HEK293 (cell line): ENCODE measurements around the gene PLEKHH2.
"Not testable (repeated sequence)": the region's sequence is repeated elsewhere in the genome, so short reads cannot be mapped to it uniquely, and the experiment has no call there.

Experiments used
- CTCF ChIA-PET: fragments of 350-600 bp; formaldehyde crosslinking; extraction: SDS; loops from one replicate; lab custom pipeline; 2021; ENCODE audit warnings: antibody characterized with exemption; lab: Yijun Ruan, JAX
- POLR2A ChIA-PET: fragments of 300-600 bp; formaldehyde crosslinking; extraction: SDS; loops from one replicate; lab custom pipeline; 2020; ENCODE audit warnings: antibody characterized with exemption, inconsistent platforms; lab: Yijun Ruan, JAX
- H3K27ac ChIP-seq: fragments of 200-500 bp; sonication (Bioruptor generic); 2 replicates; pipeline ENCODE4 v1.5.1; 2014; ENCODE audit warnings: low read depth, low read length, control low read depth, inconsistent platforms; ENCODE audit errors: extremely low read depth
- H3K36me3 ChIP-seq, 2 experiments: fragments of 200-500 bp in 1 of 2; sonication (Bioruptor generic) in 1 of 2; 1 replicate in 1 of 2; 2 replicates in 1 of 2; pipeline ENCODE4 v1.5.1; 2014 to 2017; ENCODE audit warnings: inconsistent platforms in 2 of 2, low read length in 2 of 2; ENCODE audit not compliant: control insufficient read depth in 2 of 2, insufficient read depth in 1 of 2
- H3K4me1 ChIP-seq: fragments of 200-500 bp; sonication (Bioruptor generic); 2 replicates; pipeline ENCODE4 v1.5.1; 2014; ENCODE audit warnings: mild to moderate bottlenecking, low read length, inconsistent platforms; ENCODE audit not compliant: control insufficient read depth, insufficient read depth
- H3K4me3 ChIP-seq: 2 replicates; pipeline ENCODE4 v1.5.1; 2011; ENCODE audit warnings: low read depth, mild to moderate bottlenecking, control low read depth, low read length, moderate library complexity
- H3K9me3 ChIP-seq: fragments of 200-500 bp; sonication (Bioruptor generic); 2 replicates; pipeline ENCODE4 v1.5.1; 2014; ENCODE audit warnings: low read depth, low read length, inconsistent platforms; ENCODE audit not compliant: control insufficient read depth, insufficient read depth
- BCL11B ChIP-seq: fragments of 450-650 bp; formaldehyde crosslinking; IDR thresholded peaks from 2 replicates; pipeline ENCODE4 v1.5.1; 2016; ENCODE audit warnings: low read depth, missing biosample characterization, missing genetic modification characterization
- FEZF1 ChIP-seq: fragments of 450-650 bp; formaldehyde crosslinking; IDR thresholded peaks from 2 replicates; pipeline ENCODE4 v1.5.1; 2016; ENCODE audit warnings: missing biosample characterization, missing genetic modification characterization
- HOXC10 ChIP-seq: sonication (generic); formaldehyde crosslinking; IDR thresholded peaks from 2 replicates; pipeline ENCODE4 v1.8.1; 2023; ENCODE audit warnings: mild to moderate bottlenecking, missing genetic modification reagents
- KLF9 ChIP-seq: fragments of 450-650 bp; formaldehyde crosslinking; IDR thresholded peaks from 2 replicates; pipeline ENCODE4 v1.5.1; 2016; ENCODE audit warnings: missing biosample characterization, missing genetic modification characterization, low read depth
- PRDM6 ChIP-seq: fragments of 450-650 bp; formaldehyde crosslinking; IDR thresholded peaks from 2 replicates; pipeline ENCODE4 v1.5.1; 2017; ENCODE audit warnings: missing biosample characterization, missing genetic modification characterization
- SETDB1 ChIP-seq: IDR thresholded peaks from one replicate; pipeline ENCODE4 v1.6.1; 2017; ENCODE audit warnings: mild to moderate bottlenecking, low read length, moderate library complexity, mixed read lengths; ENCODE audit not compliant: insufficient read length
- SP2 ChIP-seq: fragments of 450-650 bp; formaldehyde crosslinking; IDR thresholded peaks from 2 replicates; pipeline ENCODE4 v1.5.1; 2016; ENCODE audit warnings: missing biosample characterization, missing genetic modification characterization
- YY1 ChIP-seq: fragments of 450-650 bp; formaldehyde crosslinking; IDR thresholded peaks from 2 replicates; pipeline ENCODE4 v1.5.1; 2018; ENCODE audit warnings: missing biosample characterization, missing genetic modification characterization
- ZNF114 ChIP-seq: fragments of 450-650 bp; formaldehyde crosslinking; IDR thresholded peaks from 2 replicates; pipeline ENCODE4 v1.5.0; 2017; ENCODE audit warnings: missing biosample characterization, missing genetic modification characterization
- ZNF132 ChIP-seq: fragments of 450-650 bp; formaldehyde crosslinking; IDR thresholded peaks from 2 replicates; pipeline ENCODE4 v1.5.1; 2017; ENCODE audit warnings: missing biosample characterization, missing genetic modification characterization, borderline replicate concordance
- ZNF202 ChIP-seq: fragments of 450-650 bp; formaldehyde crosslinking; IDR thresholded peaks from 2 replicates; pipeline ENCODE4 v1.5.1; 2016; ENCODE audit warnings: missing biosample characterization, missing genetic modification characterization, borderline replicate concordance
- ZNF354C ChIP-seq: fragments of 450-650 bp; formaldehyde crosslinking; IDR thresholded peaks from 2 replicates; pipeline ENCODE4 v1.5.1; 2016; ENCODE audit warnings: missing biosample characterization, missing genetic modification characterization, low read depth, borderline replicate concordance
- ZNF549 ChIP-seq: fragments of 450-650 bp; IDR thresholded peaks from 2 replicates; pipeline ENCODE4 v1.5.1; 2018; ENCODE audit warnings: missing biosample characterization, missing genetic modification characterization, mild to moderate bottlenecking, inconsistent platforms, moderate library complexity
- ZNF677 ChIP-seq: fragments of 450-650 bp; IDR thresholded peaks from 2 replicates; pipeline ENCODE4 v1.5.0; 2018; ENCODE audit warnings: missing biosample characterization, mild to moderate bottlenecking, missing genetic modification characterization, moderate library complexity
- ZNF76 ChIP-seq: fragments of 450-650 bp; formaldehyde crosslinking; IDR thresholded peaks from 2 replicates; pipeline ENCODE4; 2016; ENCODE audit warnings: low read depth, missing biosample characterization, missing genetic modification characterization, borderline replicate concordance
- ZNF785 ChIP-seq: fragments of 450-650 bp; formaldehyde crosslinking; IDR thresholded peaks from 2 replicates; pipeline ENCODE4 v1.5.1; 2016; ENCODE audit warnings: missing biosample characterization, missing genetic modification characterization
- ZNF792 ChIP-seq: fragments of 450-650 bp; formaldehyde crosslinking; IDR thresholded peaks from 2 replicates; pipeline ENCODE4 v1.5.1; 2016; ENCODE audit warnings: missing biosample characterization, missing genetic modification characterization
- ZSCAN4 ChIP-seq: fragments of 450-650 bp; formaldehyde crosslinking; IDR thresholded peaks from 2 replicates; pipeline ENCODE4 v1.5.1; 2017; ENCODE audit warnings: missing biosample characterization, missing genetic modification characterization
- ZSCAN5A ChIP-seq: fragments of 450-650 bp; formaldehyde crosslinking; IDR thresholded peaks from 2 replicates; pipeline ENCODE4 v1.5.1; 2016; ENCODE audit warnings: missing biosample characterization, missing genetic modification characterization
- TF ChIP-seq, protein P1 (sequence below): fragments of 450-650 bp; formaldehyde crosslinking; IDR thresholded peaks from 2 replicates; pipeline ENCODE4 v1.5.1; 2016; ENCODE audit warnings: missing biosample characterization, missing genetic modification characterization

PLEKHH2 gene

GRCh38 chr2:43676322-43677050, 39.4 kb downstream of the PLEKHH2 start, which contains the start of gene C1GALT1C1L (continued):
- TF ChIP-seq BCL11B (tag by site-specific recombination) (0 out of 2 replicates have a peak, but pooled peaks have one; percentile 41), FEZF1 (tag by site-specific recombination) (no peak), ZNF677 (tag by site-specific recombination) (no peak)

DNA sequence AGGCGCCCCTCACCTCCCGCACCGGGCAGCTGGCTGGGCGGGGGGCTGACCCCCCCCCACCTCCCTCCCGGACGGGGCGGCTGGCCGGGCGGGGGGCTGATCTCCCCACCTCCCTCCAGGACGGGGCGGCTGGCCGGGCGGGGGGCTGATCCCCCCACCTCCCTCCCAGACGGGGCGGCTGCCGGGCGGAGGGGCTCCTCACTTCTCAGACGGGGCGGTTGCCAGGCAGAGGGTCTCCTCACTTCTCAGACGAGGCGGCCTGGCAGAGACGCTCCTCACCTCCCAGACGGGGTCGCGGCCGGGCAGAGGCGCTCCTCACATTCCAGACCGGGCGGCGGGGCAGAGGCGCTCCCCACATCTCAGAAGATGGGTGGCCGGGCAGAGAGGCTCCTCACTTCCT, 40.7 kb downstream of the PLEKHH2 start:
- CTCF ChIA-PET, H3K4me3 ChIP-seq, POLR2A ChIA-PET: not testable (repeated sequence)

DNA sequence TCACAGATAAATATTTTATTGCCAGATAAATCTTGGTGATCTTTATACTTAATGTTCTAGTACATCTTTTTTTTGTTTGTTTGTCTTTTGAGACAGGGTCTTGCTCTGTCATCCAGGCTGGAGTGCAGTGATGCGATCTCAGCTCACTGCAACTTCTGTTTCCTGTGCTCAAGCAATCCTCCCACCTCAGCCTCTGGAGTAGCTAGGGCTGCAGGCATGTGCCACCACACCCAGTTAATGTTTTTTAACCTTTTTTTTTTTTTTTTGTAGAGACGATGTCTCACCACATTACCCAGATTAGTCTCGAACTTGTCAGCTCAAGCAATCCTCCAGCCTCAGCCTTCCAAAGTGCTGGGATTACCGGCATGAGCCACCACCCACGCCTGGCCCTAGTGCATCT, 48.3 kb downstream of the PLEKHH2 start:
- ChIA-PET CTCF (interaction anchor here (0.6 to 0.7 kb wide), 2 partner anchors 41 to 52 kb away, joined by 4 read pairs; no protein-coding TSS in a partner anchor), POLR2A (no interaction called here)
- no peak overlapping the region for H3K27ac ChIP-seq
- no peak overlapping the region for H3K4me3 ChIP-seq
- 0 out of 2 replicates have a peak, but pooled peaks cover 2% of the 10 kb centered on the region for H3K4me1 ChIP-seq
- TF ChIP-seq ZNF114: no peak
- no peak for TF ChIP-seq ZNF792 (tag by site-specific recombination)
- no peak for TF ChIP-seq ZNF132 (tag by site-specific recombination)
- no peak for TF ChIP-seq ZNF785 (tag by site-specific recombination)
- TF ChIP-seq ZNF354C (tag by site-specific recombination): no peak
- TF ChIP-seq ZSCAN4 (tag by site-specific recombination): no peak
- TF ChIP-seq, protein P1, sequence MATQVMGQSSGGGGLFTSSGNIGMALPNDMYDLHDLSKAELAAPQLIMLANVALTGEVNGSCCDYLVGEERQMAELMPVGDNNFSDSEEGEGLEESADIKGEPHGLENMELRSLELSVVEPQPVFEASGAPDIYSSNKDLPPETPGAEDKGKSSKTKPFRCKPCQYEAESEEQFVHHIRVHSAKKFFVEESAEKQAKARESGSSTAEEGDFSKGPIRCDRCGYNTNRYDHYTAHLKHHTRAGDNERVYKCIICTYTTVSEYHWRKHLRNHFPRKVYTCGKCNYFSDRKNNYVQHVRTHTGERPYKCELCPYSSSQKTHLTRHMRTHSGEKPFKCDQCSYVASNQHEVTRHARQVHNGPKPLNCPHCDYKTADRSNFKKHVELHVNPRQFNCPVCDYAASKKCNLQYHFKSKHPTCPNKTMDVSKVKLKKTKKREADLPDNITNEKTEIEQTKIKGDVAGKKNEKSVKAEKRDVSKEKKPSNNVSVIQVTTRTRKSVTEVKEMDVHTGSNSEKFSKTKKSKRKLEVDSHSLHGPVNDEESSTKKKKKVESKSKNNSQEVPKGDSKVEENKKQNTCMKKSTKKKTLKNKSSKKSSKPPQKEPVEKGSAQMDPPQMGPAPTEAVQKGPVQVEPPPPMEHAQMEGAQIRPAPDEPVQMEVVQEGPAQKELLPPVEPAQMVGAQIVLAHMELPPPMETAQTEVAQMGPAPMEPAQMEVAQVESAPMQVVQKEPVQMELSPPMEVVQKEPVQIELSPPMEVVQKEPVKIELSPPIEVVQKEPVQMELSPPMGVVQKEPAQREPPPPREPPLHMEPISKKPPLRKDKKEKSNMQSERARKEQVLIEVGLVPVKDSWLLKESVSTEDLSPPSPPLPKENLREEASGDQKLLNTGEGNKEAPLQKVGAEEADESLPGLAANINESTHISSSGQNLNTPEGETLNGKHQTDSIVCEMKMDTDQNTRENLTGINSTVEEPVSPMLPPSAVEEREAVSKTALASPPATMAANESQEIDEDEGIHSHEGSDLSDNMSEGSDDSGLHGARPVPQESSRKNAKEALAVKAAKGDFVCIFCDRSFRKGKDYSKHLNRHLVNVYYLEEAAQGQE: no peak
- TF ChIP-seq HOXC10: no peak
- no peak for TF ChIP-seq YY1 (tag by site-specific recombination)
- no peak for TF ChIP-seq KLF9 (tag by site-specific recombination)
- TF ChIP-seq ZNF202 (tag by site-specific recombination): no peak
- no peak for TF ChIP-seq ZSCAN5A (tag by site-specific recombination)
- TF ChIP-seq SETDB1: no peak
- no peak for TF ChIP-seq ZNF76 (tag by site-specific recombination)
- TF ChIP-seq PRDM6 (tag by site-specific recombination): no peak
- no peak for TF ChIP-seq SP2 (tag by site-specific recombination)
- no peak for TF ChIP-seq ZNF549 (tag by site-specific recombination)
- H3K36me3 ChIP-seq: no peaks in the 10 kb centered on the region
- H3K9me3 ChIP-seq: no peaks in the 10 kb centered on the region

More for the DNA sequence above, 40.7 kb downstream of the PLEKHH2 start:
- not testable (repeated sequence) for H3K36me3 ChIP-seq, H3K4me1 ChIP-seq, H3K27ac ChIP-seq, H3K9me3 ChIP-seq
